Superior temporal gyrus (tissue), 1 donor: Measurements from ENCODE around the gene CDHR4.
A peak's percentile ranks its signal among the peaks of the same experiment; 100 is the strongest.
"Not testable (repeated sequence)": the region's sequence is repeated elsewhere in the genome, so short reads cannot be mapped to it uniquely, and the experiment has no call there.

Experiments used
- DNase-seq: peaks from one replicate; pipeline ENCODE4 v3.0.0-alpha.2; 2016; ENCODE audit errors: extremely low spot score

CDHR4 gene

GRCh38 chr3:49781415-49782199 lies 18.1 kb downstream of the CDHR4 start:
- no peak for DNase-seq

- DNase-seq, result not testable (repeated sequence)
Measured at GRCh38 chr3:49780975-49781365, 18.7 kb downstream of the CDHR4 start.

GRCh38 chr3:49780080-49780974 lies 19.3 kb downstream of the CDHR4 start:
- DNase-seq, result peak; percentile 25

GRCh38 chr3:49779358-49780079 lies 20.2 kb downstream of the CDHR4 start:
- DNase-seq, result no peak

GRCh38 chr3:49776101-49776500 lies 23.6 kb downstream of the CDHR4 start:
- not testable (repeated sequence) for DNase-seq

- DNase-seq, result peak; percentile 80
Measured at GRCh38 chr3:49775538-49775937, 24.1 kb downstream of the CDHR4 start.

- DNase-seq, result no peak
Measured at GRCh38 chr3:49772703-49773102, 27.0 kb downstream of the CDHR4 start.

- no peak for DNase-seq
Measured at GRCh38 chr3:49771340-49771938, 28.2 kb downstream of the CDHR4 start.

GRCh38 chr3:49769926-49770325 lies 29.7 kb downstream of the CDHR4 start:
- DNase-seq, result no peak

- DNase-seq, result no peak
Measured at GRCh38 chr3:49769286-49769915, 30.3 kb downstream of the CDHR4 start.

GRCh38 chr3:49763981-49764380 lies 35.7 kb downstream of the CDHR4 start:
- DNase-seq, result no peak

GRCh38 chr3:49761661-49762060 lies 38.0 kb downstream of the CDHR4 start:
- no peak for DNase-seq

GRCh38 chr3:49759226-49759625 lies 40.4 kb downstream of the CDHR4 start:
- no peak for DNase-seq

GRCh38 chr3:49757197-49757596 lies 42.5 kb downstream of the CDHR4 start:
- no peak for DNase-seq

GRCh38 chr3:49756036-49756435 lies 43.6 kb downstream of the CDHR4 start:
- no peak for DNase-seq

GRCh38 chr3:49754536-49754935 lies 45.1 kb downstream of the CDHR4 start:
- no peak for DNase-seq

- no peak for DNase-seq
Measured at GRCh38 chr3:49751501-49751900, 48.2 kb downstream of the CDHR4 start.

GRCh38 chr3:49750056-49750455 lies 49.6 kb downstream of the CDHR4 start:
- no peak for DNase-seq

GRCh38 chr3:49748874-49749273 lies 50.8 kb downstream of the CDHR4 start:
- DNase-seq, result not testable (repeated sequence)

GRCh38 chr3:49747792-49748480 lies 51.7 kb downstream of the CDHR4 start:
- DNase-seq, result no peak

- no peak for DNase-seq
Measured at GRCh38 chr3:49745986-49746385, 53.7 kb downstream of the CDHR4 start.
